Measurements from ENCODE around the gene EFEMP1.

EFEMP1 gene

DNA sequence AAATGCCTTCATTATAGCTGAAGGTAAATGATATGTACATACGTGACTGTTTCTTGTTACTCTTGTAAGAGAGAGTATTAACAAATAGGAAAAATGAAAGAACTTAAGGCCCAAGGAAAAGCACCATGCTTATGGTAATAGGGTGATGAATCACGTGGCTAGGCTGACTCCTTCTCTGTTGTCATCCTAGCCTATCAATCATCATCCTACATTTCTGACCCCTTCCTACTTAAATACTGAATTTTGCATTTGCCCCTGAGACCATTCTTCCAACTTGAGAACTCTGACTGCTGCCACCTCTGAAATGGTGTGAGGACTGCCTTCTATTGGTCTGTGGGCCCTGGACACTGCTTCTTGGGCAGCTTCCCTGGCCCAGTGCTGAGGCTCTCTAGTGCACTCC is 28.9 kb downstream of the EFEMP1 start:
- DNase-seq: no peak

DNA sequence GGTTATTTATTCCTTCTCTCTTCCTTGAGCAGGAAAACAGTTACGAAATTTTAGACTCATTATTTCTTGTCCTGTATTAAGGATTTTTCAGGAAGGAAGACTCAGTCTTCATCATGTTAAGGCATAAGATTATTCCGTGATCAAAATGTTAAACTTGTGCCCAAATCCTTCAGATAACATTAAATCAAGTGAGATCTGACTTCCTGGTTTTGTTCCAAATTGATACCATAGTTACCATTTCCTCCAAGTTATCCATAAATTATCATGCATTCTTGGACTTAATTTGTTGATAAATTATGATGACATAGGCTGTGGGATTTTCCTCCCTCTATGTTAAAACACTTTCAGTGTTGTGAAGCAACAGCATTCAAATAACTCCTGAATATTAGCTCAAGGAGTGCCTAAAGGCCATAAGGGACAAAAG is 31.9 kb downstream of the EFEMP1 start:
- DNase-seq: no peak

DNA sequence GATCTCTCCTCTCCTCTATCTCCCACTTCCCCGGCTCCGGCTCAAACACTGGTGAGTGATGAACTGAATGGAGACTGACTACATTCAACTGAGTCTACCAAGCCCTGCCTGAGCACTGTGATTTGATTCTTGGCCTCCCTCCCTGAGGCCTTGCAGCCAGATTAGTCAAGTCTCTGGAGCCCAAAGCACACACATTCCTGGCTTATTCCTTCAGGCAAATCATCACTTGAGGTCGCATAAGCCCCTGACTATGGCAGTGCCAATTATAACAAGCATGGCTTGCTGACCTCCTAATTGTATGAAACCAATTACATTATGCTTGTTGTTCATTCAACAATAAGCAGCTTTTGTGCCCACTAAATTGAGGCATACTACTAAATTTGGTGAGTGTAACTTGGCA is 34.6 kb downstream of the EFEMP1 start:
- no peak for DNase-seq

DNA sequence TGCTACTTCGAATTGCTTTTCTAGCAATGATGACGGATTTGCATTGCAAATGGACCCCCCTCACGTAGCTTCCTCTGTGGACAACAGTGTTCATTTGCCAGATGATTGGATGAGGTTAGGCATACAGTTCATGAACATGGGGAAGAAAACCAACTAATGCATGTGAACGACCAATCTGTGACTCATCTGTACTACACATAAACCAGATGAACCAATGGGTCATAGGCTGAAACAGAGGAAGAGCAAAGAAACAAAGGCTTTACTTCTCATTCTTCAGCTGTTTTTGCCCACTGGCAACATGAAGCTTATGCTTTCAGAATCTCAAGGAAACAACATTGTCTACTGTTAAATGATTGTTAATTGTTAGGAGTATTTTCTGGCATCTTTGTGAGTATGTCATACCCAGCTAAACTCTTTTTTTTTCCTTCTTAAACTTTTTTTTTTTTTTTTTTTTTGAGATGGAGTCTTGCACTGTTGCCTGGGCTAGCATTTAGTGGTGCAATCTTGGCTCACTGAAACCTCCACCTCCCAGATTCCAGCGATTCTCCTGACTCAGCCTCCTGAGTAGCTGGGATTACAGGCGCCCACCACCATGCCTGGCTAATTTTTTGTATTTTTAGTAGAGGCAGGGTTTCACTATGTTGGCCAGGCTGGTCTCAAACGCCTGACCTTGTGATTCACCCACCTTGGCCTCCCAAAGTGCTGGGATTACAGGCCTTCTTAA is 35.5 kb downstream of the EFEMP1 start:
- DNase-seq: no peak

DNA sequence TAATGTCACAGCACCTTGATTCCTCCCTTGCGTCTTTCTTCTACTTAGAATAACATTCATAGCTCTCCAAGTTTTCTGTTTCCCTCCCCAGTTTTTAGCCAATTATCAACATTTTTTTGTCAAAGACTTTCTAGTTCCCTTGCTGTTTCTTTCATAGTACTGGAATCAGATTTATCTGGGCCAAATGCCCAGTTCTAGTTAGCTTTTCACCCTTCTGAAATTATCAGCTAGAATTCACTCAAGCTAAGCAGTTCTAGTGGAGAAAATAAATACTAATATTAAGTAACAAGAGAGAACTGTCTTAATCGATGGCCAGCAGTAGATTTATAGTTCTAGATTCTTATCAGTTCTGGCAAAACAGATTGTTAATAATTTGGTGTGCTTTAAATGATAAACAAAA is 36.2 kb downstream of the EFEMP1 start:
- DNase-seq: no peak

DNA sequence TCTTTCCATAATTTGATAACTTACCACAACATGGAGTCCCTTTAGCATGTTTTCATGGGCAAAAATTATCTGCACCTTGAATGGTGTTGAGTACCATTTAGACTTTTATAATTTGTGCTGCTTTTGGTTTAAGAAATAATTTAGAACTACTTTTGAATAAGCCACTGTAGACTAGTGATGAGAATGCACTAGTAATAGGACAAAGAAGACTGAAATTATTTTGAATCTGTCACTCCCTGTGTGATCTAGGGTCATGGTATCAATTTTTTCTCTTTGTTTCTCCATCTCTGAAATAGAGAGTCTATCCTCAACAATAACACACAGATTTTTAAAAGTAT is 37.7 kb downstream of the EFEMP1 start:
- no peak for DNase-seq

DNA sequence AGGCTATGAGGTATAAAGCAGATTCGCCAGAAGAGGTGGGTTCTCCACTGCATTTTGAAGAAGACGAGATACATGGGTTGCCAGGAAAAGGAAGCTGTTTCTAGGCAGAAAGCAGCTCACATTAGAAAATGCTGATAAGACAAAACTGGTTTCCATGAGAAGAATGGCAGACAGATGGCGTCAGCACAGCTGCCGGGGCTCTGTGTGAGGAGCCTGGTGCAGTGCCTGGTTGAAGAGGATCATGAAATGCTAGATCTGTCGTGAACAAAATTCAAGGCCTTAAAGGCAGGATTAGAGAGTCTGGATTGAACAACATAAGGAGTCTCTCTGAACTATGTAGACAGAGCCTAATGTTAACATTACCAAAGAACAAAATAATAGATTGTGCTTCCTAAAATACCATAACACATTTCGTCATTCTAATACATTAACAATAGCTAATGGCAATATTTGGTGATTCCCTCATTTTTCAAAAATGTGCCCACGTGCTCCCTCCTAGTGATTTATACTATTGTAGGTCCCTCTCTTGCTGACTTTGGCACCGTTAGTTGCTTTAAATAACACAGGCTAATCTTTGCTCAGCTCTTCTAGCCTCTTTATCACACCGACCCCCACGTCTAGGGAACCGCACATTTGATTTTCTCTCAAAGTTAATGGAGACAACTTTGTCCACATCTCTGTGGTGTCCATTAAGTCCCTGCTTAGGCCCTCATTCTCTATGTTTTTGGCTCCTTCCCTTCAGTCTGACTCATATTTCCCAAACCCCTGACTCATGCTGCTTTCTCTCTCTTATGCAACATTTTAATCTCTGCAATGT is 38.2 kb downstream of the EFEMP1 start:
- DNase-seq: no peak

DNA sequence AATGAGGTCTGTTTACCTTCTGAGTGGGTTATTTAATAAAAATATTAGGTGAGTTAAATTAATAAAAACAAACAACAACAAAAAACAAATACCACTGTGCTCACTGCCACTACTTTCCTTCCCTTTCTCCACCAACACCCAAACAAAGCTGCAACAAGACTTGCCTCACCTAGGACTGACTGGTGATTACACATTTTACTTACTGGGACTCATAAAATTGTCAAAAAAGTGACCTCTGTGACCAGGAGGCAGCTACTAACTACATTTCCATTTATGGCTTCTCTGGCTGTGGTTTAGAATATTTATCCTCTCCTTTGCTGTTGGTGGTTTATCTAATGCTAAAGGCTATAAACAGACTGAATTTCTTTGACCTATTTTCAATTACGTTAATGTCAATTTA is 39.8 kb downstream of the EFEMP1 start:
- no peak for DNase-seq

DNA sequence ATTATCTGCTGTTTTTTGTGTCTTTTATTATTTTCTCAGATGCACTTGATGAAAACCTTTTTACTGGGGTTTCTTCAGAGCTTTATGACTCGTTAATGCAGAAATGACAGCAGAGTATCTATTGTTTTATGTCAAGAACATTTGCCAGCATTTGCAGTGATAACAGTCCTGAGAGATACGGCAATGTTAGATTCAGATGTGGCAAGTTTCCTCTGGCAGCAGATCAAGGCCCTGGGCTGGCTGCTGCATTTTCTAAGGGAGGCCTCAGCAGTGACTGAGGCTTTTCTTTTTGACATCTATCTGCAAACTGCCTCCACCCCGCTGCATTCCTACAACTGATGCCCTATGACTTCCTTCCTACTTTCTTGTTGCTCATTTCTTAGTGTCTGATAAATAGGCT is 40.2 kb downstream of the EFEMP1 start:
- no peak for DNase-seq

DNA sequence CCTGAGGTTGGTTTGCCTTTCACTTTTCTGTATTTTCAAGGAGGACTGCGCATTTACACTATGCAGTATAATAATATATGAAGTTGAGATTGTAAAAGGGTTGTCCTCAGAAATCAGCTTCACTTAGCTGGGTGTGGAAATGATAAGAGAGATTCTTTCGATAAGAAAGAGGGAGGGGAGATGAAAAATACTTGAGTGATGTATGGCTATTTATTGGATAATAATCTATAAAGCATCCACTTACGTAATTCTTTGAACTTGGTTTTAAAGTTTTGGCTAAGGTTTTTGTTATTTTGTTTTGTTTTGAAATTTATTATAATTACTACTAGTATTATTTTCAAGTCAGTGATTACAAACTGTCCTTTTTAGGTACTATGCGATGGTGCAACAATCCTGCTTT is 40.6 kb downstream of the EFEMP1 start:
- DNase-seq: no peak

DNA sequence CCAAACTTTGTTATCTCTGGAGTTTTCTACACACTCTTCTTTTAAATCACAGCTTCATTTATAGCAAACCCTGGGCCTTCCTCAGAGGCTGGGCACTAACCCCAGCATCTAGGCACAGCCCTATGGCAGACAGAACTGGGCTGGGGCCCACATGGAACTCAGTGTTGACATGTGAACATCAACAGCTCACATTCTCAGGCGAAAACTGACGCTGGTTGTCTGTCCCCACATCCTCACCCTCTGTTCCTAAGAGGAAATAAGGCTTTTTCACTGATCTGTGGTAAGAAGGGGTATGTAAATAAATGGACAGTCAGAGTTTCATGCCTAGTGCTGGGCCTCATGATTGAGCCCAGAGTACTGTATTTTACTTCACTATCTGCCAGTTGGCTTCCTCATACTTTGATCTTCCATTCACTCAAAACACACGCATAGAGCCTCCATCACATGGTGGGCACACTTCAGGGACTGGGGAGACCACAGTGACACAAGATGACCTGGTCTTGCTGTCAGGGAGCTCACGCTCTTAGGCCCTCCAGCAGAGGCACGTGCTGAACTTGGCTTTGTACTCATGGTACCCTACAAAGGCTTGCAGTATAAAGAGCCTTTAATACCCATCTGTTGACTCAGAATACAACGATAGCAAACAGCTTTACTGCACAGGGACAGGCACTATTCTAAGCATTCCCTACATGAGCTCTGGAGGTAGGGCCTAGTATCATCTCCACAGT is 43.0 kb downstream of the EFEMP1 start:
- no peak for DNase-seq

DNA sequence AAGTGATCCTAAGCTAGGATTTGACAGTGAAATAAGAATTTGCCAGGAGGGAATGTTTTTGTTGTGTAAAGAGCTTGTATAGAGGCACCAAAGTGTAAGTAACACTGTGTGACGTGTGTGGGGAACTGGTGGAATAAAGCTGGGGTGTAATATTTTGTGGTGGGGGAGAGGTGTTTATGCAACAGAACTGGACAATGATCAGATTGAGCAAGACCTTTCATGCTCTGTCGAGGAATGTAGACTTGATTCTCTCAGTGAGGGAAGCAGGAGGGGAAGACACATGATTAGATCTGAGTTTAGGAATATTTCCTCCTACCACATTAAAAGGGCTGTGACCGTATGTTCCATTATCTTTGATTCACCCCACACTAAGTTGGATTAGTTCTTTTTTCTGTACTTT is 43.6 kb downstream of the EFEMP1 start:
- no peak for DNase-seq

DNA sequence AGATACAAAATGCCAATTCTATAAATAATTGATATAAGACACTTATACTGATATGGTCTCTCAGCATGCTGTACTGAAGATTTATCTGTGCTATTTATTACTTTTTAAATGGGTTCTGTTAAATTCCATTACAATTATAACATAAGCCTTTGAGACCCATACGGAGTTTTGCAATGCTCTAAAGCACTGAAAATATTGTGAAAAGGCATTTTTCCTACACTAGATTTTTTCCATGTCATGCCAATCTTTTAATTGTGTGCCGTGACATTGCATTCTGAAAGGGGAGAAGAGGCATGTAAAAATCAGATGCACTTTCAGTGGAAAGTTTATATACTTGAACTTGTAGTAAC is 46.5 kb downstream of the EFEMP1 start:
- no peak for DNase-seq

DNA sequence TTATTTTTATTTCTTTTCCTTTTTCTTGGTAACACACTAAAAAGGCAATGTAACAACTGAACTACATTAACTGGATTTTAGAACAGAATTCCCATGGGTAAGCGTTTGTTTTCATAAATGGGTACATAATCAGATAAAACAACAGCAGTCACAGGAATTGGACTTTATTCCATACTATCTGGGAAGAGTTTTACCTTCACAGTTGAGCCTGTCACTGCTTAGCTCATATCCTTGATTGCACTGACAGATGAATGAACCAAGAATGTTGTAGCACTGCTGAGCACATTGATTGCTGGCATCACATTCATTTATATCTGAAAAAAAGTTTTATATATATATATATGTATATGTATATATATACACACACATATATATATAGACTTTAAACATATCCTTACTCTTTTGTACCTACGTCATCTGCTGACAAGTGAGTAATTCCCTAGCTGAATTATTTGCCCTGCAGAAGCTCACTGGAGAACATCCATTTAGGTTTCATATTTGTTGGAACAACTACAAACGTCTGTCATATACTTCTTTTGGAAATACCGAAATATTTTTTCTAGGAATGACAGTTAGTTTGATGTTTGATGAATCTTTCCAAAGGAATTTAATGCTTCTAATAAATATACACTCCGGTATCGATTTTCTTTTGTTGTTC is 47.0 kb downstream of the EFEMP1 start:
- no peak for DNase-seq

DNA sequence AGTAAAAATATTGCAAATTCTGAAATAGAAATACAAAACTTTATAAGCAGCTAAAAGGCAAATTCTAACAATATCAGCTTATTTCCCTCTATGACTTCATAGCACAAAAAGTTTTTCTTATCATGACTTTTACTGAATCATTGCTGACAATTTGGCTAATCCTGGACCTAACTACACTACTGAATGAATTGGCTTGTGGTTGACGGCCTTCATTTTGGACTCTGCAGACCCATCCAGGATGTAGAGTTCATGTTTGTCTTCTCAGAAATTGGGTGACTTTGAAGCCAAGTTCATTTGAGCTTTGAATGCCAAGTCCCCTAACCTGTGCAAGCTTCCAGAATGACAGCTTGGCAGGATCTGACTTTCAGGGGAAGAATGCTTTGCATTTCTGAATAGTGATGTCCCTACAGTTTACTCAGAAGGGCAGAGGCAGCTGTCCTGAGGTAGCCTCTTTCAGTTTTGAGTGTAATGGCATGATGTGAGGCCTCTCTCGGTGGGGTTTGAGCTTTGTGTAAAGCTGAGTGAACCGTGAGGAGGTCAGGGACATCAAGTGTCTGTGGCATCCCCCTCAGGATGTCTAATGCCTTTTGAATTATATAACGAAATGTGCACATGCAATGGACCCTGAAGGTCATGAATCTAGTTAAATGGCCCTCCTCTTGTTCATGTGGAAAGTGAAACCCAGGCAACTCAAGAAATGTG is 48.0 kb downstream of the EFEMP1 start:
- DNase-seq: no peak

DNA sequence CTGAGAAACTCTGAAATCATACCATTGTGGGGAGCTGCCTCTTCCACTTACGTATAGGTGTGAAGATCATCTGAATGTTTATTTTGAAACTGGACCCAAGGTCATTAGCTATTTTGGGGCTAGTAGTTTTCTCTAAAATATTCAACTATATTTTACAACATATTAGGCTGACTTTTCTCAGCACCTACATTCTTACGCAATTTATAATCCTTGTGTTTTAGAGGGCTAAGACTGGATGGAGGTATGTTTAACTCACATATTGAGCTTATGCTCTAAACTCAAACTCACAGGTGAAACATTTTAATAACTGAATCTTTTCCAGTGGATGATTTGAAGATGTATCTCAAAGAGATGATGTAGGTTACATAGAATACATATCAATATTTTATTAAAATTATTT is 49.2 kb downstream of the EFEMP1 start:
- DNase-seq: no peak

DNA sequence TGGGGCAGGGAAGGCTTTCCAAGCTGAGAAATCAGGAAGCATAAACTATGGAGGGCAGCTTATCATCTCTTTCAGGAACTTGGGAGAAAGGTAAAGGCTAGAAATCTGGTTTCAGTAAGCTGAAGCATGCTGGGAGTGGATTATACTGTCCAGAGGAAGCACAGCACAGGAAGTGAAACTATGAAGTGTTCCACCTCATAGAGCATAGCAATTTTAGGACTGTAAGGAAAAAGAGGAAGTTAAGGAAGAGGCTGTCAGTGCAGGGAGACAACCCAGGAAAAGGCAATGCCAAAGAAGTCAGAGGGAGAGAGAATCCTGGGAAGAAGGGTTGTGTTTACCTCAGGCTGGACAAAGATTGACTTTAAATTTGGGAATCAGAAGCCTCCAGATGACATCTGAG is 51.9 kb downstream of the EFEMP1 start:
- DNase-seq: no peak

DNA sequence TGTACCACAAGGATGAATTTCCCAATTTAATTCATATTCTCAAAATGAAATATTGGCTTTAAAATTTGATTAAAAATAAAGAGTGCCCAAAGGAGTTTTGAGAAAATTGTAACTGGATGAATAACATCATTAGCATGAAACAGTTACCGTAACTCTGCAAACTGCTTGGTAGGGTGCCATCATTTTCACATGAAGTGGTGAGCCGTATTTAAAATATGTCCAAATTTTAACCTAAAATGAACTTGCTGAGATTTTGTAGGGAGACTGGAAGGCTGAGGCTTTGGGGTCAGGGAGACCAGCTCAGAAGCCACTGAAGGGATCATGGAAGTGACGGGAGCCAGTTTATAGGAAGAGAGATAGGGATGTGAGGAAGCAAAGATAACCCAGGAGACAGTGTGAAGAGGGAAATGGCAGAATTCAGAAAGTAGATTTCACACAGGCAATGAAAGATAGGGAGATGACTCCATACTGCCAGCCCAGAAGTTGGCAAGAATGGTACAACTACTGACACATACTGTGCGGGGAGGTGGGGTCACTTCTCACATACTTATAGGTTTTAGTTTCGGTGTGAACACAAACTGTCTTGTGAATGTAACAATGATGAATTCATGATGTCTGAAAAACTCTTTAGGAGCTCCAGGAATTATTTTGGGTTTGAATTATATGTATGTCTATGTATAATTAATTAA is 53.8 kb downstream of the EFEMP1 start:
- DNase-seq: no peak

DNA sequence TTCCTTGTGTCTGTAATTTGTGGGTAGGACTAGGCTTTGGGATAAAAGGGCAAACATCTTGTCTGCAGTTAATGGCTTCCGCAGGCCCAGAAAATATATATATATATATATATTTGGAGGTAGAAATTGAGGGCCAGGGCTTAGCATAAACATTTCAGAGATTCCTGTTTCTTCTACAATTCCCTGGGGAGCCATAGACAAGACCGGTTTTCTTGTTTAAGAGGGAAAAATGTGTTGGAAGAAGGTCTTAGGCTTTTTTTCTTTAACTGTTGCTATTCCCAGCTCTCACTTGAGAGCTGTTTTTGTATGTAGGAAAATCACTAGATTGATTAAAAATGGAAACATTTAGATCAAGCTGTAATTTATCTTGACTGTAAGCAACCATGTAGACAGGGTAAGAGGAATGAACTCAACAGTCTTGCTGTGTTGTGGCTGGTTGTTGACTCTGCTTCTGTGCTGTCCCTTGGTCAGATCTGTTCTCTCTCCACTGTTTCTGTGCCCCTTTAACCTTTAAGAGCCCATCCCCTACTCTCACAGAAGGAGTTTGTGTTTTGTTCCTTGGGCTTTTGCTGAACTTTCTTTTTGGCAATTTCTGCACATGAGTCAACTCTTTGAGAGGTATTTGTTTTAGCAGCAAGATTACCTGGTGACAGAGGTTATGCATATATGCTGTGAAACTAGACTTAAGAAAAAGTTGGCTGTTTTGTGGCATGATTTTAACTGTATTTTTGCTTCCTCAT is 58.3 kb downstream of the EFEMP1 start:
- DNase-seq: no peak

DNA sequence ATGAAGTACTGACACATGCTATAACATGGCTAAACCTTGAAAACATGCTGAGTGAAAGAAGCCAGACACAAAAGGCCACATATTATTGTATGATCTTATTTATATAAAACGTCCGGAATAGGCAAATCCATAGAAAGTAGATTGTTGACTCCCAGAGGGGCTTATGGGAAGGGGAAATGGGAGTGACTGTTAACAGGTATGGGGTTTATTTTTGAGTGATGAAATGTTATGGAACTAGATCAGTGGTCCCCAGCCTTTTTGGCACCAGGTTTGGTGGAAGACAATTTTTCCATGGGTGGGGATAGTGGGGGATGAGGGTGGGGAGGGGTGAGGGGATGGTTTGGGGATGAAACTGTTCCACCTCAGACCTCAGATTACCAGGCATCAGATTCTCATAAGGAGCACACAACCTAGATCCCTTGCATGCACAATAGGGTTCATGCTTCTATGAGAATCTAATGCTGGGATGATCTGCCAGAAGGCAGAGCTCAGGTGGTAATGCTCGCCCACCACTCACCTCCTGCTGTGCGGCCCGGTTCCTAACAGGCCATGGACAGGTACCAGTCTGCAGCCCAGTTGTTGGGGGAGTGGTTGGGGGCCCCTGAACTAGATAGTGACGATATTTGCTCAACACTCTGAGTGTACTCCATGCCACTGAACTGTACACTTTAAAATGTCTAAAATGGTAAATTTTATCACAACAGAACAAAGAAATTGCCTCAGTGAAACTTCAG is 59.1 kb downstream of the EFEMP1 start:
- no peak for DNase-seq
